B cell (primary cell): ENCODE results near the gene AHCTF1. TPM values are rescaled to one million over a fixed set of nuclear protein-coding genes. Genes with fewer than 3 reads are reported as not detected.
"Not testable (repeated sequence)": the region's sequence is repeated elsewhere in the genome, so short reads cannot be mapped to it uniquely, and the experiment has no call there.

Experiments
- ATAC-seq: fragments of 200-7000 bp; cut with Tn5 transposase; one replicate; pipeline ENCODE4 v1.10.0; 2021; ENCODE audit warnings: low read depth, mild to moderate bottlenecking, moderate number of reproducible peaks, moderate library complexity
- CTCF ChIA-PET: fragments of 350-600 bp; sonication (Branson Sonifier 250); formaldehyde crosslinking; loops from one replicate; lab custom pipeline; 2021; ENCODE audit warnings: antibody characterized with exemption, inconsistent platforms; lab: Charles Lee
- POLR2A ChIA-PET: fragments of 350-600 bp; sonication (Branson Sonifier 250); formaldehyde crosslinking; loops from one replicate; lab custom pipeline; 2021; ENCODE audit warnings: antibody characterized with exemption; lab: Charles Lee
- DNase-seq: peaks from one replicate; pipeline ENCODE4 v3.0.0; 2013
- H2AFZ ChIP-seq: 2 replicates; pipeline ENCODE4 v1.6.1; 2012; ENCODE audit warnings: mild to moderate bottlenecking, low read depth, low read length; ENCODE audit not compliant: insufficient read depth, poor library complexity, severe bottlenecking
- H3K27ac ChIP-seq, 2 donors: 1 replicate in 1 of 2; 2 replicates in 1 of 2; pipeline ENCODE4 v1.5.1; 2012 to 2013; ENCODE audit warnings: low read length in 2 of 2, mild to moderate bottlenecking in 2 of 2, moderate library complexity in 1 of 2
- H3K27me3 ChIP-seq, 4 experiments: fragments of 200-600 bp in 1 of 4; sonication (generic) in 1 of 4; replicated peaks in 1 of 4; 1 replicate in 2 of 4; 2 replicates in 2 of 4; pipeline versions ENCODE4 v1.6.1 to v1.7.0; 2013 to 2016; ENCODE audit warnings: low read length in 3 of 4, mild to moderate bottlenecking in 2 of 4, mixed read lengths in 1 of 4, moderate library complexity in 1 of 4; ENCODE audit not compliant: insufficient read depth in 4 of 4, control insufficient read depth in 3 of 4; ENCODE audit errors: control extremely low read depth in 1 of 4
- H3K36me3 ChIP-seq, 2 experiments: replicated peaks in 1 of 2; 1 replicate in 1 of 2; 2 replicates in 1 of 2; pipeline versions ENCODE4 v1.6.1 to v1.7.1; 2013; ENCODE audit warnings: low read length in 1 of 2; ENCODE audit not compliant: insufficient read depth in 2 of 2, control insufficient read depth in 1 of 2; ENCODE audit errors: control extremely low read depth in 1 of 2, extremely low read depth in 1 of 2
- H3K4me1 ChIP-seq, 2 donors: fragments of 200-600 bp in 1 of 2; sonication (generic) in 1 of 2; 1 replicate in 1 of 2; 2 replicates in 1 of 2; pipeline versions ENCODE4 v1.5.1 to v1.6.1; 2013 to 2017; ENCODE audit warnings: low read length in 2 of 2; ENCODE audit not compliant: control insufficient read depth in 2 of 2, insufficient read depth in 2 of 2
- H3K4me2 ChIP-seq: replicated peaks from 2 replicates; pipeline ENCODE3; 2012; ENCODE audit warnings: mild to moderate bottlenecking, low read depth, low read length; ENCODE audit not compliant: poor library complexity, severe bottlenecking
- H3K4me3 ChIP-seq, 5 experiments: fragments of 200-600 bp in 1 of 5; sonication (generic) in 1 of 5; 1 replicate in 3 of 5; 2 replicates in 2 of 5; pipeline versions ENCODE4 v1.5.1 to v1.7.0; 2011 to 2016; ENCODE audit warnings: low read length in 4 of 5, mild to moderate bottlenecking in 4 of 5, low read depth in 2 of 5, control low read depth in 1 of 5, moderate library complexity in 1 of 5; ENCODE audit not compliant: insufficient read depth in 1 of 5; ENCODE audit errors: control extremely low read depth in 1 of 5, extremely low read depth in 1 of 5
- H3K79me2 ChIP-seq: fragments of 200-600 bp; sonication (generic); one replicate; pipeline ENCODE4 v1.6.0; 2016; ENCODE audit warnings: low read length; ENCODE audit not compliant: control insufficient read depth, insufficient read depth
- H3K9ac ChIP-seq: fragments of 200-600 bp; sonication (generic); 2 replicates; pipeline ENCODE4 v1.6.1; 2017; ENCODE audit warnings: mild to moderate bottlenecking, low read length, moderate library complexity
- H3K9me3 ChIP-seq, 3 donors: one replicate each; pipeline versions ENCODE4 v1.6.1 to v1.7.1; 2013; ENCODE audit warnings: low read length in 2 of 3; ENCODE audit not compliant: control insufficient read depth in 2 of 3, insufficient read depth in 1 of 3; ENCODE audit errors: control extremely low read depth in 1 of 3
- H4K20me1 ChIP-seq: 2 replicates; pipeline ENCODE4 v1.6.0; 2012; ENCODE audit warnings: mild to moderate bottlenecking, low read length; ENCODE audit not compliant: insufficient read depth, control insufficient read depth, poor library complexity, severe bottlenecking
- H3K27ac Mint-ChIP-seq: one replicate; pipeline ENCODE4 v1.8.0; 2021; ENCODE audit warnings: mixed read lengths
- H3K27me3 Mint-ChIP-seq: one replicate; pipeline ENCODE4 v1.8.0; 2021; ENCODE audit warnings: mixed read lengths
- H3K4me1 Mint-ChIP-seq: one replicate; pipeline ENCODE4 v1.8.0; 2021; ENCODE audit warnings: mixed read lengths
- H3K4me3 Mint-ChIP-seq: one replicate; pipeline ENCODE4 v1.8.0; 2021; ENCODE audit warnings: mixed read lengths
- H3K9me3 Mint-ChIP-seq: one replicate; pipeline ENCODE4 v1.8.0; 2022; ENCODE audit warnings: mixed read lengths; ENCODE audit not compliant: insufficient read depth
- CTCF ChIP-seq: fragments of 200-600 bp; IDR thresholded peaks from one replicate; pipeline ENCODE4 v1.8.0; 2022; ENCODE audit warnings: antibody characterized with exemption, mild to moderate bottlenecking
- EZH2 ChIP-seq: IDR thresholded peaks from 2 replicates; pipeline ENCODE4 v1.6.1; 2012; ENCODE audit warnings: borderline replicate concordance, low read depth, mild to moderate bottlenecking, moderate library complexity, low read length; ENCODE audit not compliant: insufficient read depth, poor library complexity, severe bottlenecking
- WGBS: methylation state at CpG from one replicate; pipeline ENCODE4 v1.1.5; 2013; ENCODE audit warnings: missing lambda C conversion rate; ENCODE audit not compliant: insufficient coverage; 5-methylcytosine and 5-hydroxymethylcytosine counted together
- intact Hi-C: fragments of 100-400 bp; cut with micrococcal nuclease; formaldehyde crosslinking; loops from one replicate; pipeline ENCODE4 v1.10.0; 2022
- polyA plus RNA-seq: library from polyadenylated mRNA; depleted of rRNA; stranded (reverse); fragments of >200 nt; gene quantifications from 2 replicates; pipeline ENCODE4 v1.2.3, GENCODE V29; 2012
- total RNA-seq, 2 donors: library from RNA; stranded (reverse); fragments of 120-200 nt in 1 of 2; gene quantifications; 1 replicate in 1 of 2; 2 replicates in 1 of 2; pipeline versions ENCODE4 v1.2.3 to v1.2.4, GENCODE V29; 2013 to 2022

The AHCTF1 gene
- total and polyA plus RNA-seq, 2 donors (not counting 1 experiment from before 2014, with no cell fraction given), result 8.6 to 34.8 TPM

GRCh38 chr1:246815693-246816270 is 116.0 kb downstream of the AHCTF1 start:
- Histone ChIP-seq H3K79me2 (no peaks in the 10 kb centered on the region), H4K20me1 (no peaks in the 10 kb centered on the region), H3K9me3 (no peaks in the 10 kb centered on the region), H2AFZ (no peak overlapping the region), H3K27me3 (peaks cover 0 to 6% (median 0%) of the 10 kb centered on the region in 4 experiments), H3K4me1 (peaks cover 0 to 4% of the 10 kb centered on the region in 2 donors), H3K4me3 (no peak overlapping the region), H3K4me2 (no peak overlapping the region), H3K27ac (no peak overlapping the region), H3K36me3 (no peaks in the 10 kb centered on the region), H3K9ac (no peak overlapping the region)
- Mint-ChIP-seq H3K27ac (no peak overlapping the region), H3K27me3 (peaks cover 25% of the 10 kb centered on the region), H3K4me1 (no peaks in the 10 kb centered on the region), H3K4me3 (no peak overlapping the region), H3K9me3 (no peaks in the 10 kb centered on the region)
- DNase-seq (no peak), ATAC-seq (no peak)
- intact Hi-C loops, result no loop called here
- ChIA-PET CTCF (no interaction called here), POLR2A (no interaction called here)
- TF ChIP-seq CTCF (no peak), EZH2 (no peak)
- 22% methylated on average over 6 of the region's 11 CpGs for WGBS

GRCh38 chr1:246814890-246815289 is 116.9 kb downstream of the AHCTF1 start:
- CTCF ChIA-PET, result no interaction called here
- H3K27ac ChIP-seq, result no peak overlapping the region
- H3K27me3 Mint-ChIP-seq, result peaks cover 25% of the 10 kb centered on the region
- no peak overlapping the region for H3K4me3 Mint-ChIP-seq
- H4K20me1 ChIP-seq, result no peaks in the 10 kb centered on the region
- no peaks in the 10 kb centered on the region for H3K9me3 Mint-ChIP-seq
- DNase-seq, result no peak
- TF ChIP-seq EZH2, result no peak
- TF ChIP-seq CTCF, result no peak
- H2AFZ ChIP-seq, result no peak overlapping the region
- ATAC-seq, result no peak
- no peak overlapping the region for H3K4me2 ChIP-seq
- H3K4me3 ChIP-seq, result no peak overlapping the region
- H3K9me3 ChIP-seq, result no peaks in the 10 kb centered on the region
- intact Hi-C loops, result no loop called here
- POLR2A ChIA-PET, result no interaction called here
- peaks cover 0 to 6% (median 0%) of the 10 kb centered on the region in 4 experiments for H3K27me3 ChIP-seq
- no peak overlapping the region for H3K9ac ChIP-seq
- H3K4me1 Mint-ChIP-seq, result no peaks in the 10 kb centered on the region
- H3K79me2 ChIP-seq, result no peaks in the 10 kb centered on the region
- WGBS, result 98% methylated on average over 10 of the region's 13 CpGs
- no peak overlapping the region for H3K27ac Mint-ChIP-seq
- peaks cover 0 to 4% of the 10 kb centered on the region in 2 donors for H3K4me1 ChIP-seq
- H3K36me3 ChIP-seq, result no peaks in the 10 kb centered on the region

GRCh38 chr1:246813325-246813724 is 118.4 kb downstream of the AHCTF1 start:
- 89% methylated on average over 2 of the region's 4 CpGs for WGBS
- H3K4me1 ChIP-seq, DNase-seq, H3K4me1 Mint-ChIP-seq, H4K20me1 ChIP-seq, H3K27ac Mint-ChIP-seq, POLR2A ChIA-PET, H3K9ac ChIP-seq, ATAC-seq, H3K79me2 ChIP-seq, H3K27me3 ChIP-seq, H2AFZ ChIP-seq, H3K27ac ChIP-seq, intact Hi-C loops, H3K9me3 Mint-ChIP-seq, H3K9me3 ChIP-seq, H3K4me3 Mint-ChIP-seq, CTCF ChIA-PET, H3K36me3 ChIP-seq, H3K4me3 ChIP-seq, H3K4me2 ChIP-seq: not testable (repeated sequence)
- peaks cover 25% of the 10 kb centered on the region for H3K27me3 Mint-ChIP-seq
